SK-N-MC (cell line): Measurements from ENCODE around the gene WDR11.

ENCODE experiments used
- EZH2 ChIP-seq: fragments of 200-600 bp; sonication (generic); IDR thresholded peaks from one replicate; pipeline ENCODE4 v1.6.1; 2017; ENCODE audit warnings: antibody characterized with exemption
- POLR2AphosphoS5 ChIP-seq: IDR thresholded peaks from 2 replicates; pipeline ENCODE4 v1.6.1; 2012; ENCODE audit warnings: mild to moderate bottlenecking, low read depth, low read length, borderline replicate concordance

- TF ChIP-seq POLR2AphosphoS5 (no peak), EZH2 (no peak)
Measured at GRCh38 chr10:120938822-120939221, 87.7 kb downstream of the WDR11 start.
